Loucy (cell line): ENCODE measurements around the gene COX19.

Source experiments
- EZH2phosphoT487 ChIP-seq: fragments of 200-600 bp; IDR thresholded peaks from 2 replicates; pipeline ENCODE4 v1.6.1; 2018; ENCODE audit warnings: antibody characterized with exemption, mild to moderate bottlenecking, moderate library complexity, borderline replicate concordance
- TF ChIP-seq, protein P1 (sequence below): fragments of 200-600 bp; sonication (generic); conservative IDR thresholded peaks from 2 replicates; pipeline ENCODE4 v1.5.1; 2014; ENCODE audit warnings: mild to moderate bottlenecking, antibody characterized with exemption, low read length

DNA sequence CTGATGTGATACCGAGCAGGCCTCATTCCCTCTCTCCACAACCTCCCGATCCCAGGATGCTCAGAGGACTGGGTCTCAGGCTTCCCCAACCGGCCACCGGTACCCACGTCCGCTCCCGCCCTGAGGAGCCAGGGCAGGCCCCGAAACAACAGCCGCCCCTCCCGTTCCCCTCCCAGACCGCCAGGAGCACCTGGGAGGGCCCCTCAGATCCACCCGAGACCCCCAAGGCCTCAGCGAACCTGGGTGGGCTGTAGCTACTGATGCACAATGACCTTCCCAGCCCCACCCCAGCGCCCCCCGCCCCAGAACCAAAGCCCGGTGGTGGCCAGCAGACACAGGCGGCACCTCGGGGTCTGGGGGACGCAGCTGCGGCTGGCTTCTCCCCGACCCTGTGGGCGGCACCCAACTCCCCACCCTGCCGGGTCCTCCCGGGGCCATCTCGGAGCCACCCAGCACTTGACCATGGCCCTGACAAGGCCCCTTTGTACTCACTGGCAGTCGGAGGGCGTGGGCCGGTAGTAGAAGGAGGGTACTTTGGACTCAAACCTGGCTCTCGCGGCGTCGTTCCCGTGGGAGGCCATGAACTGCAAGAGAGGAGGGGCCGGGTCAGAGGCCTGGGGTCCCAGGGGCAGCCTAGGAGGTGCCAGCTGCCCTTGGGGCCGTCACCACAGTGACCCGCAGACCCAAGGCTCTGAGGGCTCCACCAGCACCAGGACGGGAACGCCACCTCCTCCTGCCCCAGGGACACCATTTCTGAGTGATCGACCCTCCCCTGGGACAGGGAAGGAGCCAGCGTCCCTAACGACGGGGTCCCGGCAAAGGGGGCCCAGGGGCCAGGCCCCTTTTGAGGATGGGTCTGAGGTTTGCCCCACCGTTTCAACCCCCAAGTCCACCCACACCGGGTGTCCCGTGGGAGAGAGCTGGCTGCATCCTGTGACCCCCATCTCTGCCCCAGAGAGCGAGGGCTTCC, 49.0 kb downstream of the COX19 start:
- TF ChIP-seq, protein P1, sequence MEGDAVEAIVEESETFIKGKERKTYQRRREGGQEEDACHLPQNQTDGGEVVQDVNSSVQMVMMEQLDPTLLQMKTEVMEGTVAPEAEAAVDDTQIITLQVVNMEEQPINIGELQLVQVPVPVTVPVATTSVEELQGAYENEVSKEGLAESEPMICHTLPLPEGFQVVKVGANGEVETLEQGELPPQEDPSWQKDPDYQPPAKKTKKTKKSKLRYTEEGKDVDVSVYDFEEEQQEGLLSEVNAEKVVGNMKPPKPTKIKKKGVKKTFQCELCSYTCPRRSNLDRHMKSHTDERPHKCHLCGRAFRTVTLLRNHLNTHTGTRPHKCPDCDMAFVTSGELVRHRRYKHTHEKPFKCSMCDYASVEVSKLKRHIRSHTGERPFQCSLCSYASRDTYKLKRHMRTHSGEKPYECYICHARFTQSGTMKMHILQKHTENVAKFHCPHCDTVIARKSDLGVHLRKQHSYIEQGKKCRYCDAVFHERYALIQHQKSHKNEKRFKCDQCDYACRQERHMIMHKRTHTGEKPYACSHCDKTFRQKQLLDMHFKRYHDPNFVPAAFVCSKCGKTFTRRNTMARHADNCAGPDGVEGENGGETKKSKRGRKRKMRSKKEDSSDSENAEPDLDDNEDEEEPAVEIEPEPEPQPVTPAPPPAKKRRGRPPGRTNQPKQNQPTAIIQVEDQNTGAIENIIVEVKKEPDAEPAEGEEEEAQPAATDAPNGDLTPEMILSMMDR = no peak
- no peak for TF ChIP-seq EZH2phosphoT487
